HepG2 (cell line): ENCODE results near the gene CIROP. TPM values are rescaled to one million over a fixed set of nuclear protein-coding genes. Genes with fewer than 3 reads are reported as not detected.

Experiments
- CENPT ChIP-seq: sonication (generic); formaldehyde crosslinking; IDR thresholded peaks from 2 replicates; pipeline ENCODE4 v1.8.0; 2022; ENCODE audit warnings: low read depth, mild to moderate bottlenecking, moderate library complexity, missing genetic modification reagents
- DNMT3B ChIP-seq: conservative IDR thresholded peaks from 2 replicates; pipeline ENCODE4 v1.6.1; 2016; ENCODE audit warnings: missing biosample characterization, control low read depth
- ERF ChIP-seq: IDR thresholded peaks from 2 replicates; pipeline ENCODE4 v1.6.1; 2018; ENCODE audit warnings: missing biosample characterization, missing genetic modification reagents
- FOXA3 ChIP-seq: IDR thresholded peaks from 2 replicates; pipeline ENCODE4 v1.6.1; 2016; ENCODE audit warnings: missing genetic modification reagents, missing compliant biosample characterization
- HBP1 ChIP-seq: IDR thresholded peaks from 2 replicates; pipeline ENCODE4 v1.6.1; 2016; ENCODE audit warnings: low read depth, control low read depth
- HOXA9 ChIP-seq: sonication (generic); formaldehyde crosslinking; IDR thresholded peaks from 2 replicates; pipeline ENCODE4 v1.8.1; 2022; ENCODE audit warnings: missing genetic modification reagents, mild to moderate bottlenecking, moderate library complexity, borderline replicate concordance
- MIER2 ChIP-seq: IDR thresholded peaks from 2 replicates; pipeline ENCODE4 v1.6.1; 2016; ENCODE audit warnings: missing biosample characterization, missing genetic modification reagents
- MLX ChIP-seq: IDR thresholded peaks from 2 replicates; pipeline ENCODE4 v1.6.1; 2016
- PAXIP1 ChIP-seq: sonication (generic); formaldehyde crosslinking; conservative IDR thresholded peaks from 2 replicates; pipeline ENCODE4 v1.4.0; 2020; ENCODE audit warnings: mild to moderate bottlenecking, missing genetic modification reagents, moderate library complexity
- TFAP4 ChIP-seq: sonication (generic); IDR thresholded peaks from 2 replicates; pipeline ENCODE4 v1.6.1; 2016; ENCODE audit warnings: low read depth, borderline replicate concordance
- TGIF2 ChIP-seq: IDR thresholded peaks from 2 replicates; pipeline ENCODE4 v1.6.1; 2016; ENCODE audit warnings: control low read depth, missing compliant biosample characterization
- XBP1 ChIP-seq: sonication (generic); formaldehyde crosslinking; IDR thresholded peaks from 2 replicates; pipeline ENCODE4 v1.5.0; 2020; ENCODE audit warnings: missing genetic modification reagents
- ZNF543 ChIP-seq: sonication (generic); formaldehyde crosslinking; IDR thresholded peaks from 2 replicates; pipeline ENCODE4 v1.4.0; 2020; ENCODE audit warnings: mild to moderate bottlenecking, missing genetic modification reagents
- ZNF576 ChIP-seq: sonication (generic); formaldehyde crosslinking; IDR thresholded peaks from 2 replicates; pipeline ENCODE4 v1.4.0; 2020; ENCODE audit warnings: mild to moderate bottlenecking, missing genetic modification reagents
- ZNF746 ChIP-seq: sonication (generic); formaldehyde crosslinking; IDR thresholded peaks from 2 replicates; pipeline ENCODE4 v1.8.0; 2022; ENCODE audit warnings: mild to moderate bottlenecking, missing genetic modification reagents
- ZSCAN12 ChIP-seq: sonication (generic); formaldehyde crosslinking; IDR thresholded peaks from 2 replicates; pipeline ENCODE4 v1.9.0; 2021; ENCODE audit warnings: mild to moderate bottlenecking, missing genetic modification reagents
- ZSCAN5A ChIP-seq: sonication (generic); formaldehyde crosslinking; IDR thresholded peaks from 2 replicates; pipeline ENCODE4 v1.8.0; 2022; ENCODE audit warnings: mild to moderate bottlenecking, missing genetic modification reagents, borderline replicate concordance
- polyA plus RNA-seq, 8 experiments: library from polyadenylated mRNA; depleted of rRNA in 3 of 8; stranded (reverse) in 7 of 8; unstranded in 1 of 8; fragments of >200 nt; fragmentation: Illumina TruSeq in 4 of 8; extraction: Trizol in 4 of 8; gene quantifications; 2 replicates each; pipeline versions ENCODE4 v1.2.1 to v1.2.3, GENCODE V29; 2011 to 2016; ENCODE audit warnings: low read depth in 4 of 8, missing spikeins in 1 of 8, mixed read lengths in 1 of 8; ENCODE audit not compliant: insufficient read depth in 1 of 8
- total RNA-seq, 5 experiments: library from RNA; depleted of rRNA; stranded (reverse); fragments of >200 nt; fragmentation: Illumina TruSeq; extraction: Trizol; gene quantifications; 2 replicates each; pipeline ENCODE4 v1.2.3, GENCODE V29; 2016; ENCODE audit warnings: low read depth in 1 of 5
- TF ChIP-seq, protein P1 (sequence below): sonication (generic); formaldehyde crosslinking; IDR thresholded peaks from 2 replicates; pipeline ENCODE4 v1.4.0; 2020; ENCODE audit warnings: missing genetic modification reagents
- TF ChIP-seq, protein P2 (sequence below): sonication (generic); formaldehyde crosslinking; conservative IDR thresholded peaks from 2 replicates; pipeline ENCODE4 v1.8.0; 2022; ENCODE audit warnings: missing genetic modification reagents

The CIROP gene
- total and polyA plus RNA-seq, 2 of the 13 experiments (the other 11 are each of a cell fraction or from before 2014, with no cell fraction given) = 0.07 TPM; not detected in 1

DNA sequence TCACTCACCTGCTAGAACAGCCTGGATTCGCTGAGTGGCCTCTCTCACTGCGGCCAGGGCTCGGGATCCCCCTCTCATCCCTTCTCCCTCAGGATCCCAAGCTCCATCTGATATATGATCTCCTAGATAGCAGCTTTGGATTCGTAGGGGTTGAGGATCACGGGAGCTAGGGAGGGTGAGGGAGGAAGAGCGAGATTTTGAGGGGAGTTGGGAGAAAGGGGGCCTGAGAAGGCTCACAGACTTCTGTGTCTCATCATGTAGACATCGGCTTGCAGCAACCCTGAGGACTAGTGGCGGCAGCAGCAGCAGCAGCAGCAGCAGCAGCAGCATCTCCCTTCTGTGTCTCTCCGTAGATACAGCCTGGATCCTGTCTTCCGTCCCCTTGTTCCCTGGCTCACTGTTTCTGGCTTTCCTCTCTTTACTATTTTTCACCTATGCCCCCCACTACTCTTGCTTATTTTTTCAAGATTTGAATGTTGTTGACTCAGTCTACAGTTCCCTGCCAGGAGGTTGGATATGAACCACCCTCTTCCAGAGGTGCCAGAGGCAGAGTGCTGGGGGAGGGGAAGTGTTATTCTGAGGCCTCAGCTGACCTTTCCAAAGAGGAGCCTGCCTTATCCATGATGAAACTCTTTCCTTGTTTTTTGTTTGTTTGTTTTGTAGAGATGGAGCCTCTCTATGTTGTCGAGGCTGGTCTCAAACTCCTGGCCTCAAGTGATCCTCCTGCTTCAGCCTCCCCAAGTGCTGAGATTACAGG is at the start of gene CIROP (continued):
- TF ChIP-seq TFAP4 (no peak), ERF (CRISPR knock-in tag) (no peak), HOXA9 (CRISPR knock-in tag) (no peak), TGIF2 (CRISPR knock-in tag) (no peak), MIER2 (no peak), ZNF543 (CRISPR knock-in tag) (no peak), HBP1 (no peak), MLX (no peak), ZNF576 (CRISPR knock-in tag) (no peak), XBP1 (CRISPR knock-in tag) (no peak), CENPT (CRISPR knock-in tag) (no peak), DNMT3B (CRISPR knock-in tag) (no peak), FOXA3 (CRISPR knock-in tag) (no peak; the same call in none of the 2 replicates), ZNF746 (no peak), PAXIP1 (CRISPR knock-in tag) (0 out of 2 replicates have a peak, but pooled peaks have one; percentile 29), ZSCAN12 (CRISPR knock-in tag) (no peak), ZSCAN5A (CRISPR knock-in tag) (no peak)
- TF ChIP-seq, protein P1, sequence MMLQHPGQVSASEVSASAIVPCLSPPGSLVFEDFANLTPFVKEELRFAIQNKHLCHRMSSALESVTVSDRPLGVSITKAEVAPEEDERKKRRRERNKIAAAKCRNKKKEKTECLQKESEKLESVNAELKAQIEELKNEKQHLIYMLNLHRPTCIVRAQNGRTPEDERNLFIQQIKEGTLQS = no peak
- TF ChIP-seq, protein P2, sequence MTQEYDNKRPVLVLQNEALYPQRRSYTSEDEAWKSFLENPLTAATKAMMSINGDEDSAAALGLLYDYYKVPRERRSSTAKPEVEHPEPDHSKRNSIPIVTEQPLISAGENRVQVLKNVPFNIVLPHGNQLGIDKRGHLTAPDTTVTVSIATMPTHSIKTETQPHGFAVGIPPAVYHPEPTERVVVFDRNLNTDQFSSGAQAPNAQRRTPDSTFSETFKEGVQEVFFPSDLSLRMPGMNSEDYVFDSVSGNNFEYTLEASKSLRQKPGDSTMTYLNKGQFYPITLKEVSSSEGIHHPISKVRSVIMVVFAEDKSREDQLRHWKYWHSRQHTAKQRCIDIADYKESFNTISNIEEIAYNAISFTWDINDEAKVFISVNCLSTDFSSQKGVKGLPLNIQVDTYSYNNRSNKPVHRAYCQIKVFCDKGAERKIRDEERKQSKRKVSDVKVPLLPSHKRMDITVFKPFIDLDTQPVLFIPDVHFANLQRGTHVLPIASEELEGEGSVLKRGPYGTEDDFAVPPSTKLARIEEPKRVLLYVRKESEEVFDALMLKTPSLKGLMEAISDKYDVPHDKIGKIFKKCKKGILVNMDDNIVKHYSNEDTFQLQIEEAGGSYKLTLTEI (CRISPR knock-in tag) = no peak
